Fibroblast of skin of scalp (primary cell): ENCODE measurements around the gene EBF3.

Experiments used
- DNase-seq: peaks from one replicate; pipeline ENCODE4 v3.0.0-alpha.2; 2013

The EBF3 gene

DNA sequence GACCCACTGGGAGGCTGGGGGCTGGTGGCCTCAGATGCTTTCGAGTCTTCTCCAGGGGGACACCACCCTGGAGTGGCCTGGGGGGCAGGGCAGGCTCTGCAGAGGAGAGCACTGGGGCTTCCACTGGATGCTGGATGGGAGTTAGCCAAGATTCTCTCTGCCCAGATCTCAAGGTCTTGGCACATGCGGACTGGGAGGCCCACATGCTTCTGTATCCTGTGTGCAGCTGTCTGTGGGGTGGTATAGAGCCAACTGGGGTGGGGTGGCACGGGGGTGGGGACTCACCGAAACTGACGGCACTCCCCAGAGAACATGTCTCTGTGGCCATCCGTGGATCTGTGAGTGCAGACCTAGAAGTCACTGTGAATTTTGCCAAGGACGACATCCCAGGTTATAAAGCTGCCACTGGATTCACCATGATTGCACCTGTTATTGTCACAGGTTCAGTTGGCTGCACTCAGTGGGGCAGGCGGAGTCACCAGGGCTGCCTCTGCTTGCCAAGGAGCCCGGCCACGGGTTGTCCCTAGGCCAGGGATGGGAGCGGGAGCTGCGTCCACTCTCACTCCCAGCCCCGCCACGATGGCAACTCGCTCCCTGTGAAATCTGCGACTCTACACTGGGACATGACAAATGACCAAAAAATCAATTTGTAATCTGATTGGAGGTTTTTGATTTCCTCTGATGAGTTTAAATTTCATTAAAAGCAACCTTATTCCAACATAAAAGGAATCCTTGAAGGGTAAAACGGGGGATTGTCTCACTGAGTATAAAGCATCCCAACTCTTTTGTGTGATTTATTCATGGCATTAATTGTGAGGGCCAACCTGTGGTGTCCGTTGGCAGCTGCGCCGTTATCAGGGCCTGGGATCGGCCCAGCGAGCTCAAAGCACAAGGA is 131.3 kb downstream of the EBF3 start:
- DNase-seq: no peak

DNA sequence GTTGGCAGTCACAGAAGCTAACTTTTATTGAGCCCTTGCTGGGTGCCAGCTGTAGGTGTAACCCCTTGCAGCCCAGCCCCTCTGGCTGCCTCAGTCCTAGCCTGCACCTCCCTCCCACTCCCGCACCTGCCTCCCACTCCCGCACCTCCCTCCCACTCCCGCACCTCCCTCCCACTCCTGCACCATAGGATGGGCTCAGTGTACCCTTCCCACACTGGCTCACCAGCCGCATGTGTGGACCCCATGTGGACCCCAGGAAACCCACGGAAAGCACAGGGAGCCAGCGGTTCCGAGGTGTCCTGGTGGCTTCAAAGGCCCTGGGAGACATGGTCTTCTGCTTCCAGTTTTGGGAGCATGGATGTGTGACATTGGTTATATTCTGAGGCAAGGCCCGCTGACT is 132.9 kb downstream of the EBF3 start:
- DNase-seq: no peak

DNA sequence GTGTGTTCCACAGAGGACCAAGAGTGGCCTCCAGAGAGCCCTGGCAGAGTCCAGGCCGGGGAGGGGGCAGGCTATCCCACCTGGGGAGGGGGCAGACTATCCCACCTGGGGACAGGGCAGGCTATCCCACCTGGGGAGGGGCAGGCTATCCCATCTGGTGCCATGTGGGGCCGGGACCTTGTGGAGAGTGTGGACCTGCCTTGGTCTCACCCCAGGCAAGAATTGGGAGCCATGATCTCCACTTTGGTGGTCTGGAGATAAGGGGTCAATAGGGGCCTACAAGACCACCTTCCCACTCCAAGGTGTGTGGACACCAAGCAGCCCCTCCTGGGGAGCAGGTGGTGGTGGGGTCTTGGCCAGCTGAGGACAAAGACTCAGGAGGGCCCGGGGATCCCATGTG is 138.2 kb downstream of the EBF3 start:
- DNase-seq: no peak

DNA sequence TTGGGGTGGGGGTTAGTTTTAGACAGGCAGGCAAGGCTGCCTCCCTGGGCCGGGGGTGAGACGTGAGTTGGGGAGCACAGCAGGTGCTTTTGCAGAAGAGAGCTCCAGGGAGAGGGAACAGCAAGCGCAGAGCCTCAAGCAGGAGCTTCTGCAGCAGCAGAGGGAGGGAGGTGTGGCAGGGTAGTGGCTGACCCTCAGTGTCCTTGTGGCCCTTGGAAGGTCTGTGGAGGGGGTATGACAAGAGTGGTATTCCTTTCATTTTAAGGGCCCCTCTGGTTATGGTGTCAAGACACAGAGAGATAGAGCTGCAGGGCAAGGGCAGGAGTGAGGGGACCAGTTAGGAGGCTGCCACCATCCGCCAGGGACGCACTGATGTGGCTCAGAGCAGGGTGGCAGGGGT is 138.9 kb downstream of the EBF3 start:
- no peak for DNase-seq

DNA sequence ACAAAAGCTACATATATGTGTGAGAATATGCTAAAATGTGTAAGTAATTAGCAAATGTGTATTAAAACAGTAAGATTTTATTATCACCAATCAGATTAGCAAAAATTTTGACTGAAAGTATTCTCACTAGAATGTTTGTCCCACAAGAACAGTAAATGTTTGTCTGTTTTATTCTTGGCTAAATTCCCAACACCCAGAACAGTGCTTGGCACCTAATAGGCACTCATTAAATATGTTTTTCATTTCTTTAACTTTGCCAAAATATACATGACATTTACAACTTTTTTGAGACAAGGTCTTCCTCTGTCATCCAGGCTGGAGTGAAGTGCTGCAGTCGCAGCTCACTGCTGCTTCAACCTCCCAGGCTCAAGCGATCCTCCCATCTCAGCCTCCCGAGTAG is 143.6 kb downstream of the EBF3 start:
- no peak for DNase-seq

DNA sequence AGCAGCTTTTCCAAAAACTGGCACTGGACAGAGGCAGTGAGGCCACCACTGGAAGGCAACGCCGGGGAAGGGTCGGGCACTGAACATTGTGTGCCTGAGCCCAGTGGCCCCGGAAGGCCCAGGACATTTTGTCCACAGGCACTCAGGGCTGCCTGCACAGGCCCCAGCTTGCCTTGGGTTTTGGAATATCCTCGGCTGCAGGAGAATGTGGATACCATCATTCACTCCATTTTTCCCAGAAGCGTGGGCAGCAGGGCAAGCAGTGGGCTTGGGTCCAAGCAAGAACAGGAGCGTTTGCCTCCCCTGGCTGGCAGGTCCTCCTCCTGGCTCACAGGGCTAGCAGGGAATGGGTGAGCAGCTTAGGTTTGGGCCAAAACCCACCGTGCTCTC is 147.4 kb downstream of the EBF3 start:
- DNase-seq: no peak

DNA sequence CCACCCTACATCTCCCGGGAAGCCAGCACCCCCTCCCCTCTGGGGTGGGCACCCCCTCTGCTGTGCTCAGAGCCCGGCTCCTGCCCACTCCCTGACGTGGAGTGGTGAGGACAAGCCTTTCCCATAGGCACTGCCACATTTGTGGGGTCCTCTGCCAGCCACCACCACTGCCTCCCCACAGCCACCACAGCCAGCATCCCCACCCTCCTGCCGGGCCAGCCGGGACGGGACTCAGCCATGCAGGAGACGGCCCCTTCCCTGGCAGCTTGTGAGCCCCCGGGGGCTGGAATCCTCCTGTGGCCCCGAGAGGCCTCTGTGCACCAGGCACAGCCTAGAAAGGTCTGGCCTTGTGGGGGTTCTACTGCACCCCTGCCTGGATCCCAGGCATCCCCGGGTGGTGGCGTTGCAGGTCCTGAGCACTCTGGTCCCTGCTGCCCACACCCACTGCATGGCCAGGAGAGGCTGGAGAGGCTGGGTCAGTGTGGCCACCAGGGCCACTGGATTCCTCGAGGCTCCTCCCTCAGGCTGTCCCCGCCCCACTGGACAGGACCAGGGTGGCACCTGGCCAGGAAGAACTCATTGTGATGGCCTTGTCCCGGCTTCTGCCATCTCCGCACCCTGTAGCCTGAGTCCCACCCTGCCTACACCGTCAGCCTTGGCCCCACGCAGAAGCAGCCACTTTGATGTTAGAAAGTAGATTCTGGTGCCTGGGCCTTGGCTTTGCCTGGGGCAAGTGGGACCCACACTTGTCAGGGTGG is 148.0 kb downstream of the EBF3 start:
- no peak for DNase-seq

DNA sequence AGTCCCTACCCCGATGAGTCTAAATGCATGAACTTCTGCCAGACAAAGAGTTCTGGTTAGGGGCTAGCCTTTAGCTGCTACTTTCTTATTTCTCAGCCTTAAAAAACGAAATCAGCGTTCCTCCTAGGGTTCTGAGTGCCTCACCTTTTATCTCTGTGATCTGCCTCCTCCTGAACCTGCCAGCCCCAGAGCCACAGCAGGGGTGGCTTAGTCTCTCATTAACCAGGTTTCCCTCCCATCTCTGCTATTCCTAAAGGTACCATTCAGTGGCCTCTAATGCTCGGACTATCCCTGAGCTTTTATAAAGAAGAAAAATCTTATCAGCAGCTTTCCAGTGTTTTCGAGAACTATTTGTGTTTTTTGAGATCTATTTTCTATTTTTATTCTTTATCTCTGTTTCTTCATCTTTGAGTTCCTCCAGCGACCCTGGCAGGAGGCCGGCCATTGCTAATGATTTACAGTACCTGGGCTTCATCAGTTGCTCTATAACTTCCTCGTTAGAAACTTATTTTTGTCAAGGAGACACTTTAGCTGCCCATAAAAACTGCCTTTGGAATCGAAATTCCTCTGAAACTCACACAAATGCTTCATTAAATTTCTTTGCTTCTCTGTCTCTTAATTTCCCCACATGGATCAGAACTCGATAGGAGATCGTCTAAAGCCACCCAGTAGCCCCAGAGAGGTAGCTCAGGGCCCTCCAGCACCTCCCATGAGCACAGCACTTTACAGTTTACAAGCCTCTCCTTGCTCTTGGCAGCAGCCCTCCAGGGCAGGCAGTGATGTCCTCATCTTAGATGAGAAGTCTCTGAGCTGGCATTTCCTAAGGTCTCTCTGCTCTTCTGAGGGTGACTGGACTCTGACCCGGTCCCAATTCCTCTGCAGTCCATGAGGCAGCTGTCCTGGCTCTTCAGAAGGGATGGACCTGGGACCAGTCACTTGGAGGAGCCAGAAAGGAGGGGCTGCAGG is 149.1 kb downstream of the EBF3 start:
- DNase-seq: no peak

DNA sequence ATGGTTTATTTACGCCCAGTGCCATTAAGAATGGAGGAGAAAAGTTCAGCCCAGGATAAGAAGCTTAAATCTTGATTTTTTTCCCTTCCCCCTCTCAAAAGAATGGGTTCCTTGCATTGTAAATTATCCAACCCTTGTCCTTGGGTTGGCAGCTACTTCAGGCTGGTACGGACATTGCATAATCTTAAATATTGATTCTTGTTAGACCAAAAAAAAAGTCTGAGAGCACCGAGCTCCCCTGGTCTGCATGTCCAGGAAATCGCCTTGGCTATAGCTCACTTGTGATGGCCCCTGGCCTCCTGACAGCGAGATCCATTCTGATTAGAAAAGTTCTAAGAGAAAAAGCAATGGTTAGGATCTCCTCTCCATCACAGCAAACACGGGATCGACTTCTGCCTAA is 151.7 kb downstream of the EBF3 start:
- no peak for DNase-seq

DNA sequence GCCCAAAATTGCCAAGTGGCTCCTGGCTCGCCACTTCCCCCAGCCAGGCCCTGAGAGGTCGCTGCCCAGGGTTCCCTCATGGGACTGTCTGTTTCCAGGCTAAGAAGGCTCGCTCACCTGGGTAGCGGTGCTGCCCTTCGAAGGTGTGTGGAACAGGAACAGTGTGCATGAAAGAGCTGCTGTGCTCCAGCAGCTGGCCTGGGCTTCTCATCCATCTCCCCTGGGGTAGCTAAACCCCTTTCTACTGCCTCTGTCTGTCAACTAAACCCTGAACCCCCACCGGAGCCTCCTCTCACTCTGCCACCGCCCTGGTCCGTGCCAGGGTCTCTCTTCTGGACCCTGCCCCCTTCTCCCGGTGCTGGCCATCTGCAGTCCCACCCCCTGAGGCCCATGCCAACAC is 152.9 kb downstream of the EBF3 start:
- DNase-seq: no peak

DNA sequence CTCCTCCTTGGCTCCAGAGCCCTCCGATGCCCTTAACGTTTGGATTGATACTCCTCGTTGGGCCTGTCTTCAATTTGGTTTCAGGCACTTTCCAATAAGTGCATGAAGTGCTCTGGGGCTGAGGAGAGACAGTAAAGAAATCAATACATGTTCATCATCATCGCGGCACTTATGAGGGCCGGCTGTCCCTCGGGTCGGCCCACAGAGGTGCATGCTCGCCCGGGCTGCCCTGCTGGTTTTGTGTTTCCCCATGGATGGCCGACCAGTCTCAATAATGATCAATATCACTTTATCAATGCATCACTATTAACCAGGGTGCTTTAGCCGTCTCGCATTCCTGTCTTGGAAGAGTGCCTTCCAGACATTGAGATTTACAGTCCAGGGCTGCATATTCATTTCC is 154.2 kb downstream of the EBF3 start:
- DNase-seq: no peak

DNA sequence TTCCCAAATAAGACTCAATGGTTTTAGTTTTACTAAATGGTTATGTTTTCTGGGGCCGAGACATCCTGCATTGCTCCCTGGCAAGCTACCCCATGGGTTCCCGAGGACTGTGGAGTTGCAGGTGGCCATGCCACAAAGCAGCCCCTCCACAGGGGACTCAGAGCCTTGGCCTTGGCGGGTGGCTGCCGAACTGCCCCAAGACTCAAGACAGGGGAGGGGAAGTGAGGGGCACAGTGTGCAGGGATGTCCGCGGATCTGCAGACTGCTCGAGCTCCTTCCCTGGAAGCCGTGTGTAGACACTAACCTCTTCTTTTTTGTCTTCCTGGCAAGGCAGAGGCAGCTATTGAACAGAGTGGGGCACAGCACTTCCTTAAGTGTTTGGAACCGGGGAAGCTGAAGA is 154.6 kb downstream of the EBF3 start:
- no peak for DNase-seq

DNA sequence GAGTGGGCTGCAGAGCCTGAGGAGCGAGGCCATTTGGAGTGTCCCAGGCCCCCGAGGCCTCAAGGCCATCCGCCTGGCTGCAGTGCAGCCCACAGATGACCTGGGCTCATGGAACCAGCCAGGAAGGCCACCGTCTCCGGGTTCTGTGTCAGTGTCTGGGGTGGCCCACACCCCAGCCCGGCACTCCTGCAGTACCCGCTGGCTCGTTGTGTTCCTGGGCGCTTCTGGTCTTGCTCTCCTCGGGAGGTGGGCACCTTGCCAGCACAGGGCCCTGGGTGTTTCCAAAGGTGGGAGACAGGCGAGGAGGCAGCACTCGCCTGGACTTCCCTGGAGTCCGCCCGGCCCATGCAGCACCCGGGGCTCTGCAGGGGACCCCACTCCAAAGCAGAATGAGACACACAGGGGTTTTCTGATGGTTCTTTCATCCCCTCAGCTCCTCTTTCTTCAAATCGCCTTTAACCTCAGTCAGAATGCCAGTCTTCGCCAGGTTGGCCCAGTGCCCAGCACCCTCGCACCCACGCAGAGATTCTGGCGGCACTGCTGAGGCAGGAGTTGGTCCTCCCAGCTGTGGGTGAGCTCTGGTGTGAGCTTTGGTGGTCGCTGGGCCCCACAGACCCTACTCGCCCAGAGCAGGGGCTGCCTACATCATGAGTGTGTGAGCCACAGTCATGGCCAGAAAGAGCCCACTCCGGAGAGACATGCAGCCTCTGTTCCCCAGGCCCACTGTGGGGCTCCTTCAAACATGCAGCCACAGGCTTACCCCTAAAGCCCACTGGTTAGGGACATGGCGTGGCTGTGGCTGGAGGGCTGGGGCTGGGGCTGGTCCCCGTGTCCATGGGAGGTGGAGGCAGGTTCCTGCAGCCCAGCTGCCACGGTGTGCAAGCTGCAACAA is 155.7 kb downstream of the EBF3 start:
- DNase-seq: no peak

DNA sequence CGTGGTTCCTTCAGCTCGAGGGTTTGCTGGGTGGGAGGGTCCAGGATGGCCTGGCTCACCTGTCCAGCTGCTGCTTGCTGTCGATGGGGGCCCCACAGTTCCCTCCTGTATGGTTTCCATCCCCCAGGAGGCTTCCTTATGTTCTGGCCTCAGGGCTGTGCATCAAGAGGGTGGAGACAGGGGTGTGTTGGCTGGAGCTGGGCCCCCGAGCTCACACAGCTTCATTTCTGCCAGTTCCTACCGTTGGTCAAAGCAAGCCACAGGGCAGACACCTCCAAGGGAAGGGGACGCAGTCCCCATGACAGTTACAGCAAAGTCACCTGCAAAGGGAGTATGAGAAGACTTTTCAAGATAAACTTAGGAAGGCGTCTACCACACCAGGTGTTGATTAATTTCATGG is 156.9 kb downstream of the EBF3 start:
- no peak for DNase-seq

DNA sequence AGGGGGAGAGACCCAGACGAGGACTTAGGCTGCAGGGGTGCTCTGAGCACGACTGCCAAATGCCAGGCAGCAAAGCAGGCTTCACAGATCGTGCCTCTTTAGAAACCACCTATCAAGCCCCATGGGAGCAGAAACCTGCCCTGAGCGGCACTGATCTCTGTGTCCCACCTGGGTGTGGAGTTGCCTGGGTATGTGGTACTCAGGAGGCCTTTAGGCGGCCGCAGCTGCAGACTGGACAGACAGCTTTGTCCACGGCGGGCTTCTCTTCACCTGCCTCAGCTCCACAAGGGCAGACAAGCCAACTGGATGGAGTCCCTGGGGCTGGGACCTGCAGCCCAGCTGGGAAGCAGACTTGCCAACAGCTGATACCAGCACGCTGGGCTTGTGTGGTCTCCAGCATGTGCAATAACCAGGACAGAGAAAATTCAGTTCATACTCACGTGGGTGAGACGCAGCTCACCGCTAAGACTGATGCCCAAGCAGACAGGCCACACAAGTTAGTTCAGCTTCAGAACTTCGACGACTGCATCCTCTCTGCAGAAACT is 163.2 kb downstream of the EBF3 start:
- DNase-seq: no peak

DNA sequence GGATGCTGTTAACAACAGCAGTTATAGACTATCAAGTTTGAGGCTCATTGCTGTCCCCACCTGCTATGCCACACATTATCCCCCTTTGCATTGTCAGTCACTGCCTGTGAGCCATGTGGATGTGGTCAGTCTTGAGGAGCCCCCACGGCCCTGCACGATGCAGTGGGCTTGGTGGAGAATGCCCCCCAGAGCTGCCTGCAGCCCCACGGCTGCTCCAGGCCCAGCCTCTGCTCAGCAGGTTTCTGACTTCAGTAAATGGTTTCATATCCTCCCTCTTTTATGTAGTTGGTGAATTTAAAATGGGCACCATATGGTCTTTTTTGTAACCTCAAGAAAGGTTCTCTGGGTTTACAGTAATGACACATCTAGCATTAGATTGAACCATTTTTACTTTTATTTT is 164.1 kb downstream of the EBF3 start:
- DNase-seq: no peak

DNA sequence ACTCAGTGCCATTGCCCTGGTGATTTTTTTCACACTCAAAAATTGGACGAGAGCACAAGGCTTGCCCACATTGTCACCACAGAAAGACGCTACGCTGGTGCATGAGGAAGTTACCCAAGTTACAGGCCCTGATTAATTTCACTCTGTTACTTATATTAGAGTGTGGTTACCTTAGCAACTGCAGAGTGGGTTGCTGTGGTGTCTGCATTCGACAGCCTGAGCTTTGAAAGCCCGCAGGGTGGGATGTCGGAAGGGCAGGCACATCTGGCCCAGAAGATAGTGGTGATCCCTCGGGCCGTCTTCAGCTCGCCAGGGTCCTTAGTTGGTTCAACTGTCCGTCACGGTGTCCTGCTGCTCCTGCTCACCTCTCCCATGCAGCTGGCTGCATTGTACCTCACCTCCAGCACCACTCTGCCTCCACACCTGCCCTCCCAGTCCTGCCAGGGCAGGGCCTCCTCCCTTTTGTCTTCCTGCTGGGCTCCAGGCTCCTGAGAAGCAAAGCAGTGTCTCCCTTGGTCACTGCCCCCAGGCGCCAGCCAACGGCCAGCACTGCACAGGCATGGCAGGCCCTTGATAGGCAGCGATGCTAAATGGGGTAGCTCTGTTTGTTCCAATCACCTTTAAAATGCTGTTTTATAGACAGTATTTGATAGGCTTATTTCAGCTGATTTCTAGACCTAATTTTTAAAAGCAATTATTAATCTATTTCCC is 167.2 kb downstream of the EBF3 start:
- no peak for DNase-seq

DNA sequence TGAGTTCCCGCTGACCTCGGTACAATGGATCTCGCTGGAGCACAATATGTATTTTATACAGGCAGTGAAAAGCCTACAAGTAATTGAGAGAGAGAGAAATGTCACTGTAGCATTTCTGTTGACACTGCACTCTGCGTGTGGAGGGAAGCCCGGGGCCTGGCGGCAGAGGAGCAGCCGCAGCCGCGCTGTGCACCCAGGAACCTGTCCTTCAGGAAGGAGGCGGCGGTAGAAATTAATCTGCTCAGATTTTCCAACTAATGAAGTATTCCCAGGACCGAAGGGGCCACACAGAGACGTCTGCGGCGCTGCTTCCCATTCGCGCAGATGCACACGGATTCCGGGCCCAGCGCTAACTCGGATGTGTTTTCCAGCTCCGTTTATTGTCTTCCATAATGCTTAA is 170.1 kb downstream of the EBF3 start:
- no peak for DNase-seq

DNA sequence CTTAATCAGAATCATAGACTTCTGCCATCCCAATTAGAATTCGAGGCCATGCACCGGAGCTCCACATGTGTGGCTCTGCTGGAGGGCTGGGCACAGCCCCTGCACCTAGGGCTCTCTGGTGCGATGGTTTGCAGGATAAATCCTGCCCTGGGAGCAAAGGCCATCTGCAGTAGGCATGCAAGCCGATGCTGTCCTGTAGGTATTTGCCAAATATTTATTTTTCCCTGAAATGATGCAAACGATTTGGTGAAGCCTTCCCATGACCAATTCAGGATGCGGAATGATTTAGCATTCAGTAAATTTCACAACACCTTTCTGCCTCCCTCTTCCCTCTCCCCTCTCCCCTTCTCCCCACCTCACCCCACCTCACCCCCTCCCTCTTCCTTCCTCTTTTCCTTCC is 170.6 kb downstream of the EBF3 start:
- DNase-seq: no peak

DNA sequence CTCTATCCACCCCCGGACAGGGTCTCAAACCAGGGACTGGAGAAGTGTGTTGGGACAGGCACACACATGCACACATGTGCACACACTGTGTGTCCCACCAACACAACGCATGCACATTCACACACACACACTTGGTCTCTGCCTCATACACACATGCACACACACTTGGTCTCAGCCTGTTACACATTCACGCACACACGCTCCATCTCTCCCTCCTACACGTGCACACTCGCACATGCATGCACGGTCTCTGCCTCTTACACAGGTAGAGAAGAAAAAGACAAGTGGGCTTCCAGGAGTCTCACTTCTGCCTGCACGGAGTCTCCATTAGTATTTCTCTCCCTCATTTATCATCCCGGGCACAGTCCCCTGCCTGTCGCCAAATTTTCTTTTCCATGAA is 171.2 kb downstream of the EBF3 start:
- DNase-seq: no peak

DNA sequence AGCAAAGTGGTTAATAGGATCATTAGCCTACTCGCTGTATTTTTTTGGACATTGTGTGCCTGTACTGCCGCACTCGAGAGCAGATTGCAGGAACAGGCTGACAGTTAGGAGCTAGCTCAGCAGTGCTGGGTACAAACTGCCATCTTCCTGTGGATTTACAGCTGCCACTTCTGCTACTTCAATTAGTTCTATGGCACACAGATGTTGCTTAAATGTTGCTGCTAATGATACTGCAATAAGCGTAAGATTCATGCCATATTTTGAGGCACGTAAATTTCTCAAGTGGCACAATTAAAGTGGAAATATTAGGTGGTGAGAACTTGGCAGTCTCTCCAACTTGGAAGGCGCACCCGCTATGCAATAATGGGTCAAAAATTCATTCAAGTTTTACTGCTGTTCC is 171.9 kb downstream of the EBF3 start:
- no peak for DNase-seq
